ENCODE measurements around the gene ZSCAN16.
"Not testable (repeated sequence)": the region's sequence is repeated elsewhere in the genome, so short reads cannot be mapped to it uniquely, and the experiment has no call there.

ZSCAN16 gene

DNA sequence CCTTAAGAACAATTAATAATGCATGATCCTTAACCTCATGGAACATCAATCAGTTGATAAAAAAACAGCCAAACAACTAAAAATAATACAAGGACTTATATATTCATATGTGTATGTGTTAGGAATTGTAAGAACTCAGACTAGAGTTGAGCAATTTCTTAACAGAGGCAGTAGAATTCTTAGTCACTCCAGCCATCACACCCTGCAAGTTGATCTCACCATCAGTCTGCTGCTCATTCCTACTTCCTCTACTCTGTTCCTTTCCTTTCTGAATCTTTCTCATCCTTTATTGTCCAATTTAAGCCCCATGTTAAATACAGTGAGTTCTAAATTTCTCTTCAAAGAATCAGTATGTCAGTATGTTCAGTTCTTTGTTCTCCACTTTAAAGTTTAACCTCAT, 41.5 kb upstream of the ZSCAN16 start:
- DNase-seq (ENCODE audit: low read depth, low spot score): no peak
- H3K4me3 ChIP-seq (ENCODE audit: low read depth, low read length): no peak overlapping the region
- CTCF ChIA-PET: no interaction called here
- POLR2A ChIA-PET: no interaction called here
- TF ChIP-seq, protein P1, sequence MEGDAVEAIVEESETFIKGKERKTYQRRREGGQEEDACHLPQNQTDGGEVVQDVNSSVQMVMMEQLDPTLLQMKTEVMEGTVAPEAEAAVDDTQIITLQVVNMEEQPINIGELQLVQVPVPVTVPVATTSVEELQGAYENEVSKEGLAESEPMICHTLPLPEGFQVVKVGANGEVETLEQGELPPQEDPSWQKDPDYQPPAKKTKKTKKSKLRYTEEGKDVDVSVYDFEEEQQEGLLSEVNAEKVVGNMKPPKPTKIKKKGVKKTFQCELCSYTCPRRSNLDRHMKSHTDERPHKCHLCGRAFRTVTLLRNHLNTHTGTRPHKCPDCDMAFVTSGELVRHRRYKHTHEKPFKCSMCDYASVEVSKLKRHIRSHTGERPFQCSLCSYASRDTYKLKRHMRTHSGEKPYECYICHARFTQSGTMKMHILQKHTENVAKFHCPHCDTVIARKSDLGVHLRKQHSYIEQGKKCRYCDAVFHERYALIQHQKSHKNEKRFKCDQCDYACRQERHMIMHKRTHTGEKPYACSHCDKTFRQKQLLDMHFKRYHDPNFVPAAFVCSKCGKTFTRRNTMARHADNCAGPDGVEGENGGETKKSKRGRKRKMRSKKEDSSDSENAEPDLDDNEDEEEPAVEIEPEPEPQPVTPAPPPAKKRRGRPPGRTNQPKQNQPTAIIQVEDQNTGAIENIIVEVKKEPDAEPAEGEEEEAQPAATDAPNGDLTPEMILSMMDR (IDR thresholded peaks at IDR 0.05; ENCODE audit: insufficient read depth, low read length, missing control alignments): no peak

DNA sequence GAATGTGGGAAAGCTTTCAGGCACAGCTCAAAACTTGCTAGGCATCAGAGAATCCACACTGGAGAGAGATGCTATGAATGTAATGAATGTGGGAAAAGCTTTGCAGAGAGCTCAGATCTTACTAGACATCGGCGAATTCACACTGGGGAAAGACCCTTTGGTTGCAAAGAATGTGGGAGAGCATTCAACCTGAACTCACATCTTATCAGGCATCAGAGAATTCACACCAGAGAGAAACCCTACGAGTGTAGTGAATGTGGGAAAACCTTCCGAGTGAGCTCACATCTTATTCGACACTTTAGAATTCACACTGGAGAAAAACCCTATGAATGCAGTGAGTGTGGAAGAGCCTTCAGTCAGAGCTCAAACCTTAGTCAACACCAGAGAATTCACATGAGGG, 35.4 kb upstream of the ZSCAN16 start:
- no peak overlapping the region for H3K4me3 ChIP-seq (ENCODE audit: low read depth, low read length)
- ChIA-PET CTCF (no interaction called here), POLR2A (no interaction called here)
- no peak for DNase-seq (ENCODE audit: low read depth, low spot score)
- TF ChIP-seq, protein P1 (IDR thresholded peaks at IDR 0.05; ENCODE audit: insufficient read depth, low read length, missing control alignments): no peak

DNA sequence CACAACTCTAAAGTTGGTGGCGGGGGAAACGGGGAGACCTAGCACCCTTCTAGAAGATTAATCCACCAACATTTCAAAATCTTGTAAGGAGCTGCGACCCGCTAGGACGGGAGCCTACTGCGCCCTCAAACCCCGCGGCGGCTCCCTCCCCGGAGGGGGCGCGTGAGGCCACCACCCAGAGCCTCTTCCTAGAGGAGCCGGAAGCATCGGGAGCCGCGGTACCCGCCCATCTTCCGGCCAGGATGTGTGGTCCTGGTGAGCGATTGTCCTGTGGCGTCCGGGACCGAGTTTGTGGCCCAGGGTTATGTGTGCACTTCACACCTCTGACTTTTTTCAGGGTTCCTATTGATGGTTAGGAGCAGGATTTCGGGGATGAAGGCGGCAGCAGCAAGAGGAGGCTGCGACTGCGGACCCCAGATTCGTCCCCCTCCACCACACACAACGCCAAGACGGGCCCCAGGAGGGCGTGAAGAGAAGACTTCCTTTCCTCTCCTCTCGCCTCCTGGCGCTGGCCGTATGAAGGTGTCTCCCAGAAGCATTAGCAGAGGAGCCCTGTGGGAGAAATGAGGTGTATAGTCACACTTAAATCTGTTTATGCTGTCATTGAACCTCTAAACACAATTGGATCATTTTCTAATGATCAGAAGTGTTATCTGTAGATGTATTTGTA, 33.4 kb upstream of the ZSCAN16 start:
- POLR2A ChIA-PET: no interaction called here
- H3K4me3 ChIP-seq (ENCODE audit: low read depth, low read length): peak overlapping the region; percentile 50
- CTCF ChIA-PET: no interaction called here
- DNase-seq (ENCODE audit: low read depth, low spot score): no peak
- TF ChIP-seq, protein P1 (IDR thresholded peaks at IDR 0.05; ENCODE audit: insufficient read depth, low read length, missing control alignments): no peak

DNA sequence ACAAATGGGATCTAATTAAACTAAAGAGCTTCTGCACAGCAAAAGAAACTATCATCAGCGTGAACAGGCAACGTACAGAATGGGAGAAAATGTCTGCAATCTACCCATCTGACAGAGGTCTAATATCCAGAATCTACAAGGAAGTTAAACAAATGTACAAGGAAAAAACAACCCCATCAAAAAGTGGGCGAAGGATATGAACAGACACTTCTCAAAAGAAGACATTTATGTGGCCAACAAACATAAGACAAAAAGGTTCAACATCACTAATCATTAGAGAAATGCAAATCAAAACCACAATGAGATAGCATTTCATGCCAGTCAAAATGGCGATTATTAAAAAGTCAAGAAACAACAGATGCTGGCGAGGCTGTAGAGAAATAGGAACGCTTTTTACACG, 22.2 kb upstream of the ZSCAN16 start:
- CTCF ChIA-PET; DNase-seq (ENCODE audit: low read depth, low spot score); POLR2A ChIA-PET; H3K4me3 ChIP-seq (ENCODE audit: low read depth, low read length): not testable (repeated sequence)

DNA sequence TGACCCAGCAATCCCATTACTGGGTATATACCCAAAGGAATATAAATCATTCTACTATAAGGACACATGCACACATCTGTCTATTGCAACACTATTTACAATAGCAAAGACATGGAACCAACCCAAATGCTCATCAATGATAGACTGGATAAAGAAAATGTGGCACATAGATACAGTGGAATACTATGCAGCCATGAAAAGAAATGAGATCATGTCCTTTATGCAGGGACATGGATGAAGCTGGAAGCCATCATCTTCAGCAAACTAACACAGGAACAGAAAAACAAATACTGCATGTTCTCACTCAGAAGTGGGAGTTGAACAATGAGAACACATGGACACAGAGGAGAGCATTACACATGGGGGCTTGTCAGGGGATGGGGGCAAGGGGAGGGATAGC, 21.7 kb upstream of the ZSCAN16 start:
- DNase-seq (ENCODE audit: low read depth, low spot score); H3K4me3 ChIP-seq (ENCODE audit: low read depth, low read length); POLR2A ChIA-PET; CTCF ChIA-PET: not testable (repeated sequence)

DNA sequence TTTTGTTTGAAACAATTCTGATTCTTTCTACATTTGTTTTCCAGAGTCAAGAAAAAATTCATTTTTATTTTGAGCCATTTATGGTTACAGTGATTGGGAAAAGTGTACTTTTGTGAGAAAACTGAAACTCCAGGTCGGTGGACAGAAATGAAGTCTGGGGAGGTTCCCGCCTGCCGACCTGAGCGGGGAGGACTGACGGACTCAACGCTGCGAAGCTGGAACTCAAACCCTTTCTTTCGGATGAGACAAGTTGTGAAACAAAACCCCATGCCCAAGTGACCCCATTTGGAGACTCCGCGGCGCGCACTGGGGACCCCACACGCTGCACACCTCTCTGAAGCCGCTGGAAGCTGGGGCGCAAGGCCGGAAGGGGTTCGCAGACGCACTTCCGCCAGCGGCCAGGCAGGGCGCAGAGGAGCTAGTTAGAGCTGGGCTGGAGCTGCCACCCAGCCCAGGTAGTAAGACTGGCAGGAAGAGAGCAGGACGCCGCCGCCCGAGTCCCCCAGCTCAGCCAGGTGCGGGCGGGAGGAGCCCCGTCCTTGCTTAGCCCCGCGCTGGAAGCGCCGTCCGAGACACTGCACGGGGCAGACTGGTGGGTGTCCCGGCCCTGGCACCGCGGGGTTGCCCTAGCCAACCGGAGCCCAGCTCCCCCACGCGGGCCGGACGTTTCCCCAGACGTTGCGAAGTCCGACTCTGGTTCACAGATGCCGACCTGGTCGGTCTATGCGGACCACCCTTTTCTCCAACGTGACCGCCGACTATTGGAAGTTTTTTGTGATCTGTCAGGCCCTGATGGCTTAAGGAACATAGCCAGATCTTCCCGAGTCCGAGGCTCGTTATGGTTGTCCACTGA, 19.8 kb upstream of the ZSCAN16 start:
- ChIA-PET POLR2A (interaction anchor here (0.6 to 1.4 kb wide), 7 partner anchors 12 to 255 kb away, joined by 3 to 7 read pairs (median 3); partner anchors contain the start of gene ZKSCAN8), CTCF (interaction anchor here (1.1 to 3.1 kb wide), 9 partner anchors 9 to 251 kb away, joined by 3 to 24 read pairs (median 7); partner anchors contain the start of gene ZKSCAN8)
- DNase-seq (ENCODE audit: low read depth, low spot score): no peak
- TF ChIP-seq, protein P1 (IDR thresholded peaks at IDR 0.05; ENCODE audit: insufficient read depth, low read length, missing control alignments): peak; percentile 84
- H3K4me3 ChIP-seq (ENCODE audit: low read depth, low read length): peak overlapping the region; percentile 73

DNA sequence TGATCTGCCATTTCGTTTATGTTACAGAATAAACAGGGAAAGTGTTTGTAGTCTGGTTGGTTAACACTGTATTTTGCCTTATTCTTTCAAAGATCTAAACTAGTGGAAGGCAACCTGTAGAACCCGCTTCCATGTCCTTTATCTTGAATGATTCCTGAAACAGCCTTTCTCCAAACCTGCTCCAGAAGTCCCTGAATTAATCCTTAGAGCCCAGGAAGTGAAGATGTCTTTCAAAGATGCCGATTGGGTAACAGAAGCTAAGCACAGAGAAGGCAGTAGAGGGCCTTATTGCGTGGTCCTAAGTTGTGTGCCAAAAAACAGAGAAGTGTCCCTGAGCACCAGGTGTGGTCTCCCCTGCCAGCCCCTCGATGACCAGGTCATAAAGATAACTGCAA, 19.2 kb upstream of the ZSCAN16 start:
- DNase-seq (ENCODE audit: low read depth, low spot score): no peak

More for the DNA sequence above, 19.2 kb upstream of the ZSCAN16 start:
- POLR2A ChIA-PET: interaction anchor here (0.6 to 1.4 kb wide), 7 partner anchors 11 to 254 kb away, joined by 3 to 7 read pairs (median 3); partner anchors contain the start of gene ZKSCAN8
- TF ChIP-seq, protein P1 (IDR thresholded peaks at IDR 0.05; ENCODE audit: insufficient read depth, low read length, missing control alignments): no peak
- CTCF ChIA-PET: interaction anchor here (1.1 to 3.1 kb wide), 8 partner anchors 8 to 250 kb away, joined by 4 to 24 read pairs (median 7); partner anchors contain the start of gene ZKSCAN8
- peak overlapping the region; percentile 73 for H3K4me3 ChIP-seq (ENCODE audit: low read depth, low read length)

Measured in AG04449 (cell line).